Activated CD8-positive, alpha-beta memory T cell treated with anti-CD3 and anti-CD28 coated beads, Interleukin-2, amount 50 U/mL, for 24 hours (primary cell): ENCODE results near the gene USP35.
"Not testable (repeated sequence)": the region's sequence is repeated elsewhere in the genome, so short reads cannot be mapped to it uniquely, and the experiment has no call there.

Experiments used
- DNase-seq: peaks from one replicate; pipeline ENCODE4 v3.0.0-alpha.2; 2020; ENCODE audit errors: extremely low read depth

USP35 gene

DNA sequence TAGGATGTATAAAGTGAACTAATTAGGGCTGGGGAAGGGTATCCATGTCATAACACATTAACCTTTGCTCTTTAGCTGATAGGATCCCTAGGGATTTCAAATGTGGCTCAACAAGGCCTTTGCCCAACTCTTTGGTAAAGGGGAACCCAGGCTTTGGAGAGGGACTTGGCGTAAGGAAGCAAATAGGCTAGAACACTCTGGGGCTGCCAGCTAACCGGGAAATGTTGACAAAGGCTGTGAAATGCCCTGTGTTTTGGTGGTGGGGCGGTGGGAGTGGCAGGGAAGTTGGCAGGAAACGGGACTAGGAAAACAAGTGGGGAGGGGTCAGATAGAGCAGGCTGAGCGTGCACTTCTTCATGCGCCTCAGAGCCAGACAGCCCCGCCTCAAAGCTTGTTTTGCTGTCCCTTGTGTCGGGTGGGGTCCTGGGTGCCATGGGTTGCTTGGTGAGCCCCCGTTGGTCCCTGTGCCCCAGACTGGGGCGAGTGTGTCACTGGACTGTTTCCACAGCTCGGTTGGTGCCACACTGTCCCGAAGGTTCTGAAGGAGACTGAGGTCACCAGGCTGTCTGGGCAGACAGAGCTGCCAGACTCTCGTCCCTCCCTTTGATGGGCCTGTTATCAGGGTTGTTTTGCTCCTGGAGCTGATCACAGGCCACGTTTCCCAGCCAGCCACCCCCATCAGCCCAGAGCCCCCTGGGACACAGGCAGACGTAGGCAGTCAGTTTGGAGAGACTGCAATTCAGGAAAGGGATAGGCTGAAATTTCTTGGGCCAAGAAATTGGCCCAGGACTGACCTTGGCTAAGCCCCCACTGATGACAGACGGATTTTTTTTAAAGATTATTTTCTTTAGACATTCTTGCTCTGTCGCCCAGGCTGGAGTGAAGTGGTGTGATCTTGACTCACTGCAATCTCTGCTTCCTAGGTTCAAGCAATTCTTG lies 19.9 kb upstream of the USP35 start:
- DNase-seq: no peak

DNA sequence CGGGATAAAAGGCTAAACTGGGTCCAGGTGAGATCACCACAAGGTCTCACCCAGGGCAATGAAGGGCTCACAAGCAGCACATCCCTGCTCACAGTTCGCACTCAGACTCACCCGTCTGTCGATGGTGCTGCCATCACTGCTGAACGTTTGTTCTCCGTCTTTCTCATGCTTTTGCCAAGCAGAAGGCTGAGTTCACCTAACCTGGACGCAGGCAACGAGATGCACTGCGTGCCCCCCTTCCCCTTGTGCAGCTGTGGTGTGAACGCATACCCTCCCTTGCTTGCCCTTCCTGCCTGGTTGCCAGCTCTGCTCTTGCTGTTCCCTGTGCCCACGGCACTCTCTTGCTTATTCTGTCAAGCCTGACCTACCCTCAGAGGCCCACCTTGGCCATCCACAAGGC lies 18.3 kb upstream of the USP35 start:
- no peak for DNase-seq

GRCh38 chr11:78170874-78171549 lies 17.7 kb upstream of the USP35 start:
- DNase-seq: no peak

DNA sequence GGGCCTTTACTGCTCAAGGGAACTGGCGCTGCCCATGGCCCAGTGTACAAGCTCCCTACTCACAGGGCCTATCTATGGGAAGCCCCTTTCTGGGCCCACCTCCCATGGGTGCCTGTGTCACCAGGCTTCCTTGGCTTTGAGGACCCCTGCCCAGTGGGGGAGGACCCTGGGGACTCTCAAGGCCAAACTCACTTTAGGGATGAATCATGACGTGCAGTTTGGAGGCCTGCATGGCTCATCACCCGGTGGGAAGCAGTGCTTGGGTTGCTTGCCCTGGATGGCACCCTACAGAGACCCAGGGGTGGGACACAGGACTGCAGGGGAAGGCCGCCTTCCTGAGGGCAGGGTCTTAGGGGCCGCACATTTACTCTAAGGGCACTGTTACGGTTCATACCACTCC lies 16.8 kb upstream of the USP35 start:
- DNase-seq: no peak

GRCh38 chr11:78175862-78176261 lies 12.9 kb upstream of the USP35 start:
- DNase-seq: not testable (repeated sequence)

- no peak for DNase-seq
These were observed 12.0 kb upstream of the USP35 start for GRCh38 chr11:78176605-78177141.

GRCh38 chr11:78177216-78177615 lies 11.5 kb upstream of the USP35 start:
- no peak for DNase-seq

GRCh38 chr11:78179459-78180071 lies 9.2 kb upstream of the USP35 start:
- DNase-seq: no peak

- no peak for DNase-seq
These were observed 8.0 kb upstream of the USP35 start for GRCh38 chr11:78180751-78181150.

DNA sequence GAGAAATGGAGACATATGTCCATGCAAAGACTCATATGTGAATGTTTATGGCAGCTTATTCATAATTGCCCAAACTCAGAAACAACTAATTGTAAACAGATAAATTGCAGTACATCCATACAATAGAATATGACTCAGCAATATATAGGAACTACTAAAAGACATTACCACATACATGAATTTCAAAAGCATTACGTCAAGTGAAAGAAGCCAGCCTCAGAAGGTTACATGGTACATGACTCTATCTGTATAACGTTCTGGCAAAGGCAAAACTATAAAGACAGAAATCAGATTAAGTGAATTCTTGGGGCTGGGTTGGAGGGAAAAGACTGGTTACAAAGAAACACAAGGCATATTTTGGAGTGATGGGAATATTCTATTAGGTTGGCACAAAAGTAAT lies 7.5 kb upstream of the USP35 start:
- no peak for DNase-seq

DNA sequence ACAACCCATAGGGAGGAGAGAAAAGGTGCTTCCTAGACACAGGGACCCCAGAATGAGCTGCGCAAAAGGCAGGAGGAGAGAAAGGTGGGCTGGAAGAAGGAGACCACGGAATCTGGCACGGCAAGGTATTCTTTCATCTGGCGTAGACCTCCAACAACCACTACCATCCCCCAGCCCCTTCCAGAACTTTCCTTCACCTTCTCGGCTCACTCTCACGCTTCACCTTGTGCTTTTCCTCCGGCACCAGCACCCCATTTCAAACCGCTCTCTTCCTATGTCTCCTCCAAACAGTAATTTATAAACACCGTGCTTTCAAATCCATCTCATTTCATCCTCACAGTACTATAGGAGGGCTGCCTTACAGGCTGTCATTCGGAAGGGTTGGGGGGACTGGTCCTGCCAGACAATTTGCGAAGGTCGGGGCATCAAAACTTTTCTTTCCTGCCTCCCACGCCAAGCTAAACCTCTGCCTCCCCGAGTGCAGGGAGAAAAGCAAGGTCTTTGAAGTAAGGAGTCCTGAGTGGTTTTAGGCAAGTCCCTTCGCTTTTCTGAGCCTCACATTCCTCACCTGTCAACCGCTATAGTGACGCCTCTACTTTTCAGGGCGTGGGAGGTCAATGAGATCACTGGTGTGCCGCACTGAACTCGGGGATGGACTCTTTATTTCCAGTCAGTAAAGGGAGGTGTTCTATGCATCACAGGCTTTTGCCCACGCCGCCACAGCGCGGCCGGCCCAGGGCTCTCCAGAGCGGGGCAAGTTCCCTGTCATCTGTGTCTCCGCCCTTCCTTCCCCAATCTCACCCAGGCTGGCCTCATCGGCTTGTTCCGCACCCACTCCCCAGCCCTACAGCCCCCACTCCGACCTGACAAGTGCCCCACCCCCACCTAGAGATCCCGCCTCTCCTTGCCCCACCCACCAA lies 1.1 kb upstream of the USP35 start:
- DNase-seq: peak; percentile 43

DNA sequence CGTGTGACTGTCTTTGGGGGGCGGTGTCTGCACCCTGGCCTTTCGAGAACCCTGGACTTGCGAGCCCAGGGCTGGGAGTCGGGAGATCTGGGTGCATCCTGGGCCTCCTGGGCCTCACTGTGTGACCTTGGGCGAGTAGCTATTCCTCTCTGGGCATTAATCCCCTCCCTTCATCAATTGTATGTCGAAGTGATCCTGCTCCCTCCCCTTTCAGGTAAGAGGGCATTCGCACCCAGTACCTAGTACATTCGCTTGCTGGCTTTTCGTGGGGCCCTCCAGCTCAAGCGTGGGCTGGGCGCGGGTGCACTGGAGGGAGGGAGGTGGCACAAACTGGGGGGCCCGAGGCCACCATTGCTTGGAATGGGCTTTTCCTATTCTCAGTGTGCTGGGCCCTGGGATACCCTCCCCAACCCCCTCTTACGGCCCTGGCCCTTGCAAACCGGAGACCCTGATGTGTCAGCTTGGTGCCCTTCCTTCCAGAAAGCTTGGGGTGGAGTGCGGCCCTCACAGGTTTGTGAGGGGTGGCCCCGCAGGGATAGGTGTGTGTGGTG lies 530 bp downstream of the USP35 start:
- DNase-seq: no peak

DNA sequence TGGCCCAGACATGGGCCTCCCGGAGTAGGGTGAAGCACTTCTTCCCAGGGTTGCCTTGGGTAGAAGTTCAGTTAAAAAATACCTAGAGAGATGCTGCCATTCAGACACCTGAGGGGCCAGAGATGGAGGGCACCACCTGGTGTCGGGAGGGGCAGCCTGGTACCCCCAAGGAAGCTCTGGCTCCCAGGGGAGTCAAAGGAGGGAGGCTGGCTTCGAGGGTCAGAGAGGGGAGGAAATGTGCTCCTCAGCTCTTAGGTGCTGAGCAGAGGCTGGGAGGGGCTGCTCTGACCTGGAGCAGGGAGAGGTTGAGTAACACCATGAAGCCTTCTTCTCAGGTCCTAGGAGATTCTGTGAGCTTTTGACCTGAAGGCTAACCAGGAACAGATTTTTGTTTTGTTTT lies 1.1 kb downstream of the USP35 start:
- no peak for DNase-seq

- no peak for DNase-seq
These were observed 1.7 kb downstream of the USP35 start for GRCh38 chr11:78190374-78190773.

DNA sequence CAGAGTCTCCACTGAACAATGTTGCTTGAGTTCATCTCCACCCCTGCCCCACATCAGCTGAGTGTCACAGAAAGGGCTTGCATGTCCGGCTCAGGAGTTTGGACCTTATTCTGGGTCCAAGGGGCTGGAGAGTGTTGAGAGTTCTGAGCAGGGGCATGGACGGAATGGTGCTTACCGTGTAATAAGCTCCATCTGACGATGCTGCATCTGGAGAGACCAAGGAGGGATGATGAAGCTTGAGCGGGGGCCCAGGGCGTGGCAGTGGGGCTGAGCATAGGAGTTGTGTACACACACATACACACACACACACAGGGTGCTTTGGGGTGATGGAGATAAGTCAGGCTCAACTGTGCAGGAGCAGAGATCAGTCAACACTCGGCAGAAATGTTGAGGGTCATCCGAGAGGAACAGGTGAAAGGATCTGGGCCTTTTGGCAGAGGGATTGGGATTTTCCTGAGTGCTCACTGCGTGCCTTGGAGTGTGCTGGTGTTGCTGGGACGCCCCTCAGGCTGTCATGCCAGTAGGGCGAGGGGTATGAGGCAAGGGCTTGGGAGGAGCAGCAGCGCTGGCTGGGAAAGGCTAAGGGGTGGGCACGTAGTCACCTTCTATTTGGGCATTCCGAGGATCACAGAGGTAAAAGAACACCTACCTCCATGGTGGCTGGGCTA lies 2.3 kb downstream of the USP35 start:
- no peak for DNase-seq

- no peak for DNase-seq
These were observed 3.6 kb downstream of the USP35 start for GRCh38 chr11:78192223-78192719.

- no peak for DNase-seq
These were observed 4.2 kb downstream of the USP35 start for GRCh38 chr11:78192911-78193351.

DNA sequence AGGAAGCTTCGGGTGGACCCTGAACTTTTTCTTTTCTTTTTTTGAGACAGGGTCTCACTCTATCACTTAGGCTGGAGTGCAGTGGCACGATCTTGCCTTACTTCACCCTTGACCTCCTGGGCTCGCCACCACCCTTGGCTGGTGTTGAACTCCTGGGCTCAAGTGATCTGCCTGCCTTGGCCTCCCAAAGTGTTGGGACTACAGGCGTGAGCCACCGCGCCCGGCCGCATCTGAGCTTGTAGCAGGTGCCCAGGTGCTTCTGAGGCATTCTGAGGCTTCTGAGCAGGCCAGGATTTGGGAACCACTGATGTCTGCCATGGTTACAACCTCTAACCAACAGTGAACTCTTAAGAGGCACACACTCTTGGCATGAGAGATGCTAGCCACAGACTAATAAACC lies 5.1 kb downstream of the USP35 start:
- DNase-seq: no peak

GRCh38 chr11:78194490-78194889 lies 5.8 kb downstream of the USP35 start:
- DNase-seq: no peak

- no peak for DNase-seq
These were observed 7.3 kb downstream of the USP35 start for GRCh38 chr11:78195917-78196560.
